DND-41 (cell line): ENCODE data around the gene TECPR1.

Source experiments
- ATAC-seq: fragments of 200-7000 bp; cut with Tn5 transposase; 3 replicates; pipeline ENCODE4 v1.9.1; 2021; ENCODE audit warnings: low read depth; ENCODE audit not compliant: insufficient read depth
- DNase-seq: peaks from one replicate; pipeline ENCODE4 v3.0.0-alpha.2; 2020
- H2AFZ ChIP-seq: 2 replicates; pipeline ENCODE4 v1.6.0; 2012; ENCODE audit warnings: low read depth, low read length
- H3K27ac ChIP-seq: 2 replicates; pipeline ENCODE4 v1.5.1; 2012; ENCODE audit warnings: low read length, inconsistent platforms
- H3K27me3 ChIP-seq: fragments of 200-600 bp; sonication (generic); 2 replicates; pipeline ENCODE4 v1.6.0; 2012; ENCODE audit warnings: low read length, mild to moderate bottlenecking, inconsistent platforms; ENCODE audit not compliant: insufficient read depth, poor library complexity
- H3K36me3 ChIP-seq: 2 replicates; pipeline ENCODE4 v1.5.1; 2012; ENCODE audit warnings: low read length, inconsistent platforms; ENCODE audit not compliant: insufficient read depth
- H3K4me1 ChIP-seq: 2 replicates; pipeline ENCODE4 v1.5.1; 2012; ENCODE audit warnings: mild to moderate bottlenecking, low read length; ENCODE audit not compliant: insufficient read depth
- H3K4me2 ChIP-seq: 2 replicates; pipeline ENCODE4 v1.6.0; 2012; ENCODE audit warnings: mild to moderate bottlenecking, moderate library complexity, low read length, inconsistent platforms; ENCODE audit not compliant: insufficient read depth
- H3K4me3 ChIP-seq, 2 experiments: fragments of 200-600 bp in 1 of 2; shearing (Covaris generic) in 1 of 2; 2 replicates each; pipeline ENCODE4 v1.5.1; 2012 to 2016; ENCODE audit warnings: inconsistent platforms in 2 of 2, low read length in 2 of 2, mild to moderate bottlenecking in 2 of 2, low read depth in 1 of 2, moderate library complexity in 1 of 2
- H3K79me2 ChIP-seq: 2 replicates; pipeline ENCODE4 v1.6.0; 2012; ENCODE audit warnings: low read length, inconsistent platforms; ENCODE audit not compliant: insufficient read depth
- H3K9ac ChIP-seq: 2 replicates; pipeline ENCODE4 v1.6.0; 2012; ENCODE audit warnings: low read depth, mild to moderate bottlenecking, inconsistent platforms, low read length, moderate library complexity
- H3K9me3 ChIP-seq: 2 replicates; pipeline ENCODE4 v1.5.1; 2012; ENCODE audit warnings: low read length, moderate library complexity, mild to moderate bottlenecking, inconsistent platforms; ENCODE audit not compliant: insufficient read depth, severe bottlenecking
- H4K20me1 ChIP-seq: 2 replicates; pipeline ENCODE4 v1.6.0; 2012; ENCODE audit warnings: low read length; ENCODE audit not compliant: insufficient read depth
- EZH2 ChIP-seq: IDR thresholded peaks from 3 replicates; pipeline ENCODE4 v1.6.1; 2012; ENCODE audit warnings: borderline replicate concordance, low read depth, mild to moderate bottlenecking, moderate library complexity, low read length, inconsistent platforms; ENCODE audit not compliant: severe bottlenecking
- TF ChIP-seq, protein P1 (sequence below): IDR thresholded peaks from 2 replicates; pipeline ENCODE4 v1.5.1; 2012; ENCODE audit warnings: borderline replicate concordance, low read length, moderate library complexity, mild to moderate bottlenecking; ENCODE audit not compliant: poor library complexity, severe bottlenecking; ENCODE audit errors: extremely low read depth

TECPR1 gene

DNA sequence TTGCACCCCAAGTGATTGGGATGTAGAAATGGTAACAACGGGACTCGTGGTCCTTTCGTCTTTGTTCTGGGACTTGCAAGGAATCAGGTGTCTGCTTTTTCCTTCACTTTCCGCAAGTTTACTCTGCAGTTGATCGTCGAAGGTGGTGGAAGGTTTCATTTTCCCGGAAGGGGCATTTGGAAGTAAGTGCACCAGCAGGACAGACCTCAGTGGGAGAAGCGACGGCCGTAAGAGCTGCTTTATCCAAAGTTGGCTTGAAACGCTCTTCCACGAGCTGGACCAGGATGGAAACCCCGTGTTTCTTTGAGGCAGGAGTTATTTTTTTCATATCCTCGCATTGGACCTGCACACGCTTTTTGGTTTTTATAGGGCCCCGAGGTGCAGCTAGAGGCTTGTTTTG is 30.7 kb upstream of the TECPR1 start:
- Histone ChIP-seq H3K79me2 (peaks cover 60% of the 10 kb centered on the region), H3K27ac (peak overlapping the region; percentile 79), H3K36me3 (peaks cover 48% of the 10 kb centered on the region), H4K20me1 (peaks cover 54% of the 10 kb centered on the region), H2AFZ (0 out of 2 replicates have a peak overlapping the region, but pooled peaks have one; percentile 47), H3K27me3 (no peaks in the 10 kb centered on the region), H3K4me2 (peak overlapping the region; percentile 100), H3K4me3 (peak overlapping the region; percentile 46 to 96), H3K4me1 (peaks cover 41% of the 10 kb centered on the region), H3K9ac (peak overlapping the region; percentile 83), H3K9me3 (no peaks in the 10 kb centered on the region)
- DNase-seq (no peak), ATAC-seq (no peak)
- no peak for TF ChIP-seq EZH2
- TF ChIP-seq, protein P1, sequence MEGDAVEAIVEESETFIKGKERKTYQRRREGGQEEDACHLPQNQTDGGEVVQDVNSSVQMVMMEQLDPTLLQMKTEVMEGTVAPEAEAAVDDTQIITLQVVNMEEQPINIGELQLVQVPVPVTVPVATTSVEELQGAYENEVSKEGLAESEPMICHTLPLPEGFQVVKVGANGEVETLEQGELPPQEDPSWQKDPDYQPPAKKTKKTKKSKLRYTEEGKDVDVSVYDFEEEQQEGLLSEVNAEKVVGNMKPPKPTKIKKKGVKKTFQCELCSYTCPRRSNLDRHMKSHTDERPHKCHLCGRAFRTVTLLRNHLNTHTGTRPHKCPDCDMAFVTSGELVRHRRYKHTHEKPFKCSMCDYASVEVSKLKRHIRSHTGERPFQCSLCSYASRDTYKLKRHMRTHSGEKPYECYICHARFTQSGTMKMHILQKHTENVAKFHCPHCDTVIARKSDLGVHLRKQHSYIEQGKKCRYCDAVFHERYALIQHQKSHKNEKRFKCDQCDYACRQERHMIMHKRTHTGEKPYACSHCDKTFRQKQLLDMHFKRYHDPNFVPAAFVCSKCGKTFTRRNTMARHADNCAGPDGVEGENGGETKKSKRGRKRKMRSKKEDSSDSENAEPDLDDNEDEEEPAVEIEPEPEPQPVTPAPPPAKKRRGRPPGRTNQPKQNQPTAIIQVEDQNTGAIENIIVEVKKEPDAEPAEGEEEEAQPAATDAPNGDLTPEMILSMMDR, result no peak

DNA sequence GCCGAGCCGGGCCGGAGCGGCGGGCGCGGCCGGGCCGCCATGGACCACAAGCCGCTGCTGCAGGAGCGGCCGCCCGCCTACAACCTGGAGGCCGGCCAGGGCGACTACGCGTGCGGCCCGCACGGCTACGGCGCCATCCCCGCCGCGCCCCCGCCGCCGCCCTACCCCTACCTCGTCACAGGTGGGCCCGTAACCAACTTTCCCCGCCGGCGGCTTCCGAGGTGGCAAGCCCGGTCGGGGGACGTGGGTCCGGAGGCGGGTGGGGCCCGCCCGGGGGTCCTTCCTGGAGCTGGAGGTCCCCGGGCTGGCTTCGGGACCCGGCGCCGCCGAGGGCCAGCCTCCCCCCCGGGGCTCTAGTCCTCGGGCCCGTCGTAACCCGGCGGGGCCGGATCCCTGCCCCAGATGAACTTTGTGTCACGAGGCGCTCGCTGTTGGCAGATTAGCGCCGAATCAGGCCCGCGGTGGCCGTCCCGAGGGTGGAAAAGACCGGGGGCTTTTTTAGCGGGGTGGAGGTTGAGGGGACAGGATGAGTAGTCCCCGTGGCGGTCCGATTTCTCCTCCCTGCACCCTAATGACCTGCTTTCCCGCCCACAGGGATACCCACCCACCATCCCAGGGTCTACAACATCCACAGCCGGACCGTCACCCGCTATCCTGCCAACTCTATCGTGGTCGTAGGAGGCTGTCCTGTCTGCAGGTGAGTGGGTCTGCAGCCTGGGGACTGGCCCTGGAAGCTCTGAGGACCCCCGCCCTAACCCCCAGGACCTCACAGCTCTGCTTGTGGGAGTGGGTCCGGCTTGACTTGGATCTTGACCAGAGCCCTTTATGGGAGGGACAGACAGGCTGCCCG is 29.9 kb upstream of the TECPR1 start:
- TF ChIP-seq, protein P1, result no peak
- TF ChIP-seq EZH2, result no peak
- Histone ChIP-seq H3K27ac (peak overlapping the region; percentile 79), H3K36me3 (peaks cover 47% of the 10 kb centered on the region), H3K4me1 (peaks cover 41% of the 10 kb centered on the region), H4K20me1 (peaks cover 48% of the 10 kb centered on the region), H3K79me2 (peaks cover 53% of the 10 kb centered on the region), H2AFZ (peak overlapping the region; percentile 47), H3K27me3 (no peaks in the 10 kb centered on the region), H3K4me3 (peak overlapping the region; percentile 46 to 96), H3K9me3 (no peaks in the 10 kb centered on the region), H3K9ac (peak overlapping the region; percentile 83), H3K4me2 (peak overlapping the region; percentile 100)
- DNase-seq (no peak), ATAC-seq (peak; percentile 25)

DNA sequence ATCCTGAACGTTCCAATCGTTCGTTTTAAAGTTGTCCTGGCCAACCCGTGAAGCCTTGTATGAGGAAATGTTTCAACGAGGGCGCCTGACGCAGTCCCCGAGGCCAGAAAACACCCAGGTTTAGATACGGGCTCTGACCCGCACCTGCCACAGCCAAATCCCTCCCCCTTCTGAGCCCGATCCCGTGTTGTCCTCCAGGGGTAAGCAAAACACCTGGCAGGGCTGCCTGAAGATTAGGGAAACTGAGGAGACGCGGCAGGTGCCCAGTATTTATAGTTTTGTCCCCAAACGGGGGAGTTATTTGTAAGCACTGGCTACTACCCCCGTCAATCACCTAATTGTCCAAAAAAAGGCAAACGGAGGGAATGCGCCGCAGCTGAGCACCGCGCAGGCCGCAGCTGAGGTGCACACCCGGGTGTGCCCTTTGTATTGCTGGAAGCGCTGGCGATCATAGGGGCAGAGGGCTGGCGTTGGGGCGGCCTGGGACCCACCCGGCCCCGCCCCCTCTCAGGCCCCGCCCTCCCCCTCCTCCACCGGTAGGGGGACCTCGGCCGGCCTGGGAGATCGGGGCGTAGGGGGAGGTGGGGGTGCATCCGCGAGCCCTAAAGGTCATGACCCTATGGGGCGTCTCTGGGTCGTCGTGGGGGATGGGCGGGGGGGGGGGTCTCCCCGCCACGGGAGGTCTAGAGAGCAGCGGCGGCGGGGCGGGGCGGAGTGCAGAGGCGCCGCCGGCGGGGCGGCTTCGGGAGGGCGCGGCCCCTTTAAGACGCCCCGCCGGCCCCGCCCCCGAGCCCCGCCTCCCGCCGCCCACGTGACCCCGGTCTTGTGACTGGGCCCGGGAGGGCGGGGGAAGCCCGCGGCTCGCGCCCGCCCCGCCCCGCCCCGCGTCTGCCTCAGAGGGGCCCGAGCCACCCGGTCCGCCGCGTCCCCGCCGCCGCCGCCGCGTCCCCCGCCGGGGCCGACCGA is 29.0 kb upstream of the TECPR1 start, which contains the start of gene BRI3:
Gene BRI3, plus strand, starts transcription at position 896 of the 966 bp plus-strand sequence. CDS start 110 bp downstream, outside the sequence.
- peaks cover 44% of the 10 kb centered on the region for H3K79me2 ChIP-seq
- peak within 1 kb of the TSS; percentile 79 for H3K27ac ChIP-seq
- H3K9me3 ChIP-seq, result no peaks in the 10 kb centered on the region
- peak within 1 kb of the TSS; percentile 46 to 96 for H3K4me3 ChIP-seq
- H3K36me3 ChIP-seq, result peaks cover 38% of the 10 kb centered on the region
- peak within 1 kb of the TSS; percentile 100 for H3K4me2 ChIP-seq
- DNase-seq, result peak; percentile 88
- TF ChIP-seq, protein P1, result no peak
- TF ChIP-seq EZH2, result no peak
- peak within 1 kb of the TSS; percentile 93 for H2AFZ ChIP-seq
- H3K9ac ChIP-seq, result peak within 1 kb of the TSS; percentile 83
- peak; percentile 82 for ATAC-seq
- peaks cover 41% of the 10 kb centered on the region for H3K4me1 ChIP-seq
- no peaks in the 10 kb centered on the region for H3K27me3 ChIP-seq
- H4K20me1 ChIP-seq, result peaks cover 39% of the 10 kb centered on the region
